ENCODE data around the gene PCDH9.

PCDH9 gene

GRCh38 chr13:67259208-67259607, 29.1 kb upstream of the PCDH9 start:
- in situ Hi-C loops (cut with MboI; ENCODE audit: low sequenced_read_pairs, unreplicated experiment), result no loop called here
- DNase-seq (ENCODE audit: low spot score), result no peak
- no peak for TF ChIP-seq CTCF (IDR thresholded peaks at IDR 0.05; ENCODE audit: borderline replicate concordance, control extremely low read depth, extremely low read depth, insufficient read depth, missing control alignments)

GRCh38 chr13:67258482-67258881, 28.3 kb upstream of the PCDH9 start:
- in situ Hi-C loops (cut with MboI; ENCODE audit: low sequenced_read_pairs, unreplicated experiment), result no loop called here
- DNase-seq (ENCODE audit: low spot score), result no peak
- no peak for TF ChIP-seq CTCF (IDR thresholded peaks at IDR 0.05; ENCODE audit: borderline replicate concordance, control extremely low read depth, extremely low read depth, insufficient read depth, missing control alignments)

GRCh38 chr13:67238861-67239260, 8.7 kb upstream of the PCDH9 start:
- no peak for TF ChIP-seq CTCF (IDR thresholded peaks at IDR 0.05; ENCODE audit: borderline replicate concordance, control extremely low read depth, extremely low read depth, insufficient read depth, missing control alignments)
- no peak for DNase-seq (ENCODE audit: low spot score)
- in situ Hi-C loops (cut with MboI; ENCODE audit: low sequenced_read_pairs, unreplicated experiment), result no loop called here

GRCh38 chr13:67238277-67238859, 8.2 kb upstream of the PCDH9 start:
- in situ Hi-C loops (cut with MboI; ENCODE audit: low sequenced_read_pairs, unreplicated experiment), result no loop called here
- DNase-seq (ENCODE audit: low spot score), result peak; percentile 26
- TF ChIP-seq CTCF (IDR thresholded peaks at IDR 0.05; ENCODE audit: borderline replicate concordance, control extremely low read depth, extremely low read depth, insufficient read depth, missing control alignments), result peak; percentile 54

- DNase-seq (ENCODE audit: low spot score), result no peak
- in situ Hi-C loops (cut with MboI; ENCODE audit: low sequenced_read_pairs, unreplicated experiment), result no loop called here
- TF ChIP-seq CTCF (IDR thresholded peaks at IDR 0.05; ENCODE audit: borderline replicate concordance, control extremely low read depth, extremely low read depth, insufficient read depth, missing control alignments), result no peak
Measured at GRCh38 chr13:67235265-67235664, 5.1 kb upstream of the PCDH9 start.

GRCh38 chr13:67232384-67232783, 2.2 kb upstream of the PCDH9 start:
- in situ Hi-C loops (cut with MboI; ENCODE audit: low sequenced_read_pairs, unreplicated experiment), result no loop called here
- no peak for DNase-seq (ENCODE audit: low spot score)
- TF ChIP-seq CTCF (IDR thresholded peaks at IDR 0.05; ENCODE audit: borderline replicate concordance, control extremely low read depth, extremely low read depth, insufficient read depth, missing control alignments), result no peak

Measured in GM13976 (cell line).